GM12878 (cell line): ENCODE measurements around the gene NOX1. TPM values are rescaled to one million over a fixed set of nuclear protein-coding genes. Genes with fewer than 3 reads are reported as not detected.

Source experiments
- ATAC-seq: fragments of 200-7000 bp; cut with Tn5 transposase; 3 replicates; pipeline ENCODE4 v1.9.1; 2020; ENCODE audit warnings: mild to moderate bottlenecking, moderate library complexity
- BruUV-seq: library from RNA; stranded (reverse); fragments of 400-500 nt; replicated peaks from 2 replicates; lab custom pipeline; 2021; lab: Mats Ljungman, UMichigan
- CTCF ChIA-PET: fragments of 300-600 bp; sonication (Branson Sonifier 250); formaldehyde crosslinking; extraction: SDS; loops from one replicate; lab custom pipeline; 2021; ENCODE audit warnings: inconsistent platforms; lab: Yijun Ruan, JAX
- POLR2A ChIA-PET: fragments of 350-600 bp; formaldehyde crosslinking; extraction: SDS; loops from one replicate; lab custom pipeline; 2021; ENCODE audit warnings: inconsistent platforms; lab: Charles Lee
- RAD21 ChIA-PET: fragments of 300-600 bp; sonication (Branson Sonifier 250); formaldehyde crosslinking; loops from one replicate; lab custom pipeline; 2023; ENCODE audit warnings: antibody characterized with exemption; ENCODE audit not compliant: unreplicated experiment; lab: Charles Lee
- SMC1A ChIA-PET: fragments of 300-600 bp; sonication (Branson Sonifier 250); formaldehyde crosslinking; loops from one replicate; lab custom pipeline; 2023; ENCODE audit not compliant: unreplicated experiment, uncharacterized antibody; lab: Charles Lee
- DNase-seq: peaks from one replicate; pipeline ENCODE4 v3.0.0-alpha.2; 2011; ENCODE audit warnings: low read depth, low spot score
- FAIRE-seq: peaks from 3 replicates; lab custom pipeline; 2011; peaks lifted over from hg19 to GRCh38; lab: Jason Lieb, UNC
- H2AFZ ChIP-seq: 2 replicates; pipeline ENCODE4 v1.6.0; 2011; ENCODE audit warnings: low read depth, low read length, control low read depth; ENCODE audit not compliant: control insufficient read depth
- H3K27ac ChIP-seq: 2 replicates; pipeline ENCODE4 v1.5.1; 2011; ENCODE audit warnings: control low read depth; ENCODE audit not compliant: control insufficient read depth, insufficient read depth
- H3K27me3 ChIP-seq, 2 experiments: replicated peaks in 1 of 2; 2 replicates each; pipeline versions ENCODE4 v1.6.0 to v1.6.1; 2011; ENCODE audit warnings: low read length in 1 of 2; ENCODE audit not compliant: control insufficient read depth in 2 of 2, insufficient read depth in 2 of 2
- H3K36me3 ChIP-seq, 2 experiments: 2 replicates each; pipeline ENCODE4 v1.5.1; 2011; ENCODE audit warnings: low read length in 1 of 2; ENCODE audit not compliant: control insufficient read depth in 2 of 2, insufficient read depth in 2 of 2
- H3K4me1 ChIP-seq: 2 replicates; pipeline ENCODE4 v1.6.1; 2011; ENCODE audit warnings: mild to moderate bottlenecking, low read length, moderate library complexity, mixed read lengths; ENCODE audit not compliant: control insufficient read depth, insufficient read depth
- H3K4me2 ChIP-seq: 2 replicates; pipeline ENCODE4 v1.6.0; 2011; ENCODE audit warnings: control low read depth; ENCODE audit not compliant: control insufficient read depth, insufficient read depth
- H3K4me3 ChIP-seq: fragments of 200-600 bp; sonication (generic); 2 replicates; pipeline ENCODE4 v1.5.1; 2016
- H3K79me2 ChIP-seq: 2 replicates; pipeline ENCODE4 v1.6.0; 2011; ENCODE audit warnings: low read length; ENCODE audit not compliant: control insufficient read depth, insufficient read depth
- H3K9ac ChIP-seq: 2 replicates; pipeline ENCODE4 v1.8.0; 2011; ENCODE audit warnings: low read length, control low read depth, mixed read lengths; ENCODE audit not compliant: control insufficient read depth, insufficient read depth
- H3K9me3 ChIP-seq: replicated peaks from 3 replicates; pipeline ENCODE4 v1.5.1; 2011; ENCODE audit warnings: mild to moderate bottlenecking, low read length; ENCODE audit not compliant: control insufficient read depth, insufficient read depth
- H4K20me1 ChIP-seq: 2 replicates; pipeline ENCODE4 v1.6.0; 2011; ENCODE audit not compliant: control insufficient read depth, insufficient read depth
- GATAD2B ChIP-seq: fragments of 450-650 bp; conservative IDR thresholded peaks from 2 replicates; pipeline ENCODE4 v1.6.1; 2017; ENCODE audit warnings: low read depth, mild to moderate bottlenecking, moderate library complexity
- KDM1A ChIP-seq: fragments of 200-600 bp; sonication (generic); IDR thresholded peaks from 2 replicates; pipeline ENCODE4 v1.6.1; 2016; ENCODE audit warnings: borderline replicate concordance
- PRDM15 ChIP-seq: fragments of 450-650 bp; formaldehyde crosslinking; IDR thresholded peaks from 2 replicates; pipeline ENCODE4 v1.4.0; 2020; ENCODE audit warnings: mild to moderate bottlenecking, moderate library complexity
- RBBP5 ChIP-seq: fragments of 200-600 bp; sonication (generic); conservative IDR thresholded peaks from 2 replicates; pipeline ENCODE4 v1.6.1; 2016
- SP1 ChIP-seq: IDR thresholded peaks from one replicate; pipeline ENCODE4 v1.6.1; 2011; ENCODE audit warnings: low read depth, low read length
- ZNF217 ChIP-seq: fragments of 450-650 bp; IDR thresholded peaks from 2 replicates; pipeline ENCODE4 v1.6.1; 2017; ENCODE audit warnings: antibody characterized with exemption, mild to moderate bottlenecking
- WGBS: methylation state at CpG from one replicate; pipeline ENCODE4 v1.1.6; 2016; ENCODE audit warnings: low lambda C conversion rate; ENCODE audit not compliant: insufficient replicate concordance, insufficient coverage; ENCODE audit errors: missing lambda C conversion rate; 5-methylcytosine and 5-hydroxymethylcytosine counted together
- in situ Hi-C: fragments of 300-500 bp; cut with MboI; formaldehyde crosslinking; loops from 9 replicates; pipeline ENCODE4 v1.14.3; 2018; ENCODE audit warnings: mixed read lengths
- intact Hi-C: fragments of 100-400 bp; cut with micrococcal nuclease; formaldehyde crosslinking; loops from one replicate; pipeline ENCODE4 v1.14.2; 2022; ENCODE audit not compliant: unreplicated experiment
- polyA plus RNA-seq, 11 experiments: library from polyadenylated mRNA; depleted of rRNA in 4 of 11; unstranded in 6 of 11; stranded (reverse) in 5 of 11; fragments of >200 nt; fragmentation: Nextera tagmentation in 4 of 11; fragmentation: Illumina TruSeq in 1 of 11; extraction: Ambion mirVana in 4 of 11; extraction: Trizol in 1 of 11; gene quantifications; 1 replicate in 1 of 11; 2 replicates in 10 of 11; pipeline versions ENCODE4 v1.2.1 to v1.2.3, GENCODE V29; 2011 to 2016; ENCODE audit warnings: inconsistent platforms in 2 of 11, missing spikeins in 2 of 11, low read depth in 1 of 11
- total RNA-seq, 4 experiments: library from RNA; depleted of rRNA in 3 of 4; stranded (reverse); fragments of >200 nt in 3 of 4; fragmentation: Illumina TruSeq in 1 of 4; extraction: Trizol in 1 of 4; gene quantifications; 2 replicates each; pipeline versions ENCODE4 v1.2.1 to v1.2.3, GENCODE V29; 2013 to 2021
- TF ChIP-seq, protein P1 (sequence below): IDR thresholded peaks from 2 replicates; pipeline ENCODE4 v1.6.1; 2012; ENCODE audit warnings: low read depth, low read length, improper control_type of control experiment

Gene NOX1
- total and polyA plus RNA-seq, 10 of the 15 experiments (the other 5 are each of a cell fraction or from before 2014, with no cell fraction given): 0.03 to 0.09 (median 0.08) TPM; not detected in 6

- no peak for TF ChIP-seq RBBP5
- TF ChIP-seq, protein P1, sequence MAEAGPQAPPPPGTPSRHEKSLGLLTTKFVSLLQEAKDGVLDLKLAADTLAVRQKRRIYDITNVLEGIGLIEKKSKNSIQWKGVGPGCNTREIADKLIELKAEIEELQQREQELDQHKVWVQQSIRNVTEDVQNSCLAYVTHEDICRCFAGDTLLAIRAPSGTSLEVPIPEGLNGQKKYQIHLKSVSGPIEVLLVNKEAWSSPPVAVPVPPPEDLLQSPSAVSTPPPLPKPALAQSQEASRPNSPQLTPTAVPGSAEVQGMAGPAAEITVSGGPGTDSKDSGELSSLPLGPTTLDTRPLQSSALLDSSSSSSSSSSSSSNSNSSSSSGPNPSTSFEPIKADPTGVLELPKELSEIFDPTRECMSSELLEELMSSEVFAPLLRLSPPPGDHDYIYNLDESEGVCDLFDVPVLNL: no peak
- no peak for TF ChIP-seq PRDM15 (CRISPR knock-in tag)
- no peak for TF ChIP-seq GATAD2B
Measured at GRCh38 chrX:100915562-100915961, 41.4 kb upstream of the NOX1 start (continued).

DNA sequence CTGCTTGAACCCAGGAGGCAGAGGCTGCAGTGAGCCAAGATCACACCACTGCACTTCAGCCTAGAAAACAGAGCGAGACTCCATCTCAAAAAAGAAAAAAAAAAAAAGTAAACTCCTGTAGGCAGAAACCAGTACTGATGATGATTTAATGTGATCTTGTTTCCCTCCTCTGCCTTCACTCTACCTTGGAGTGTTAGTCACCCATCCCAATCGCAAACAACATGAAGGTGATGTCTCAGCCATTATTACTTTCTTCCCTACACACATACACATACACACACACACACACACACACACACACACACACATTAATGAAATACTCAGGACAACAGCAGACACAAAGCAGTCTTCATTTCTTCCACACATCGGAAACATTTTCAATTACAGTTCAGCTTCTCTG is 39.0 kb upstream of the NOX1 start:
- no peak for ATAC-seq
- Histone ChIP-seq H3K4me3 (no peak overlapping the region), H3K9me3 (no peaks in the 10 kb centered on the region), H3K4me2 (no peak overlapping the region), H3K9ac (no peak overlapping the region), H3K27me3 (no peaks in the 10 kb centered on the region), H3K4me1 (no peaks in the 10 kb centered on the region), H4K20me1 (no peaks in the 10 kb centered on the region), H3K79me2 (no peaks in the 10 kb centered on the region), H2AFZ (no peak overlapping the region), H3K27ac (no peak overlapping the region), H3K36me3 (no peaks in the 10 kb centered on the region)
- TF ChIP-seq KDM1A: no peak
- TF ChIP-seq SP1: no peak
- no peak for TF ChIP-seq ZNF217
- no TSS peak for BruUV-seq
- SMC1A ChIA-PET: interaction anchor here (1.2 kb wide), 1 partner anchor 9 kb away, joined by 5 read pairs; no protein-coding TSS in a partner anchor
- no peak for FAIRE-seq
- intact Hi-C loops (no loop called here), in situ Hi-C loops (no loop called here)
- POLR2A ChIA-PET: interaction anchor here (0.6 kb wide), 1 partner anchor 145 kb away, joined by 4 read pairs; no protein-coding TSS in a partner anchor
- no peak for DNase-seq
- RAD21 ChIA-PET: no interaction called here
- WGBS: 47% methylated on average over 2 of the region's 3 CpGs
- CTCF ChIA-PET: no interaction called here
